ENCODE results near the gene SLC5A9. TPM values are rescaled to one million over a fixed set of nuclear protein-coding genes. Genes with fewer than 3 reads are reported as not detected.

The SLC5A9 gene
- total and polyA plus RNA-seq, 2 of the 13 experiments (the other 11 are each of a cell fraction or from before 2014, with no cell fraction given), result 42.0 to 65.0 TPM

- Histone ChIP-seq H3K9ac (ENCODE audit: insufficient read depth, low read depth, low read length) (peak overlapping the region; percentile 83), H3K36me3 (replicated peaks in 1 of 2; ENCODE audit: control insufficient read depth in 1 of 2, insufficient read depth in 2 of 2, low read length in 2 of 2) (peaks cover 1 to 16% of the 10 kb centered on the region in 2 experiments; a peak in 4 of 5 replicates), H4K20me1 (ENCODE audit: insufficient read depth, low read length) (no peaks in the 10 kb centered on the region), H3K4me3 (replicated peaks in 1 of 3; ENCODE audit: insufficient read depth in 1 of 3, low read depth in 2 of 3, low read length in 3 of 3) (peak overlapping the region; percentile 52 to 79 (median 61)), H3K27me3 (ENCODE audit: control insufficient read depth in 1 of 2, insufficient read depth in 2 of 2, low read length in 2 of 2) (no peaks in the 10 kb centered on the region), H3K27ac (ENCODE audit: extremely low read length, insufficient read depth, low read length) (peak overlapping the region; percentile 94), H3K4me2 (ENCODE audit: low read depth, low read length) (peak overlapping the region; percentile 97), H3K4me1 (ENCODE audit: insufficient read depth, low read length) (peaks cover 67% of the 10 kb centered on the region), H2AFZ (ENCODE audit: low read length) (no peak overlapping the region), H3K9me3 (ENCODE audit: low read length) (no peaks in the 10 kb centered on the region), H3K79me2 (ENCODE audit: insufficient read depth, low read length) (peaks cover 14% of the 10 kb centered on the region)
- FAIRE-seq, result no peak
- in situ Hi-C loops (cut with HindIII; ENCODE audit: extremely low pct_ligation_motif_present, low pct_unique_long_range_greater_than_20kb), result no loop called here
- WGBS (ENCODE audit: low lambda C conversion rate), result 35% methylated on average over 7 of the region's 7 CpGs
- ATAC-seq, result peak; percentile 13
- intact Hi-C loops (cut with micrococcal nuclease; ENCODE audit: unreplicated experiment), result no loop called here
- peak; percentile 52 for DNase-seq (ENCODE audit: low spot score)
- POLR2A ChIA-PET, result interaction anchor here (1.1 to 1.7 kb wide), 3 partner anchors 7 to 62 kb away, joined by 5 to 13 read pairs (median 6); no protein-coding TSS in a partner anchor
- CTCF ChIA-PET (ENCODE audit: low intra/inter-chr PET ratio, low total read pairs), result no interaction called here
- BruUV-seq (replicated peaks), result no TSS peak
- no peak for TF ChIP-seq ZNF430 (CRISPR knock-in tag; IDR thresholded peaks at IDR 0.05)
- TF ChIP-seq ZNF350 (CRISPR knock-in tag; IDR thresholded peaks at IDR 0.05; ENCODE audit: borderline replicate concordance, low read depth), result no peak
- TF ChIP-seq ZNF674 (CRISPR knock-in tag; IDR thresholded peaks at IDR 0.05; ENCODE audit: low read depth), result no peak
- TF ChIP-seq ZNF773 (CRISPR knock-in tag; IDR thresholded peaks at IDR 0.05; ENCODE audit: borderline replicate concordance), result no peak
- no peak for TF ChIP-seq ZNF776 (CRISPR knock-in tag; IDR thresholded peaks at IDR 0.05)
- no peak for TF ChIP-seq TARDBP (CRISPR knock-in tag; IDR thresholded peaks at IDR 0.05)
- TF ChIP-seq TFAP4 (IDR thresholded peaks at IDR 0.05; ENCODE audit: borderline replicate concordance, low read depth), result peak; percentile 35; the same call in 1 of the 2 replicates
- TF ChIP-seq, protein P1, sequence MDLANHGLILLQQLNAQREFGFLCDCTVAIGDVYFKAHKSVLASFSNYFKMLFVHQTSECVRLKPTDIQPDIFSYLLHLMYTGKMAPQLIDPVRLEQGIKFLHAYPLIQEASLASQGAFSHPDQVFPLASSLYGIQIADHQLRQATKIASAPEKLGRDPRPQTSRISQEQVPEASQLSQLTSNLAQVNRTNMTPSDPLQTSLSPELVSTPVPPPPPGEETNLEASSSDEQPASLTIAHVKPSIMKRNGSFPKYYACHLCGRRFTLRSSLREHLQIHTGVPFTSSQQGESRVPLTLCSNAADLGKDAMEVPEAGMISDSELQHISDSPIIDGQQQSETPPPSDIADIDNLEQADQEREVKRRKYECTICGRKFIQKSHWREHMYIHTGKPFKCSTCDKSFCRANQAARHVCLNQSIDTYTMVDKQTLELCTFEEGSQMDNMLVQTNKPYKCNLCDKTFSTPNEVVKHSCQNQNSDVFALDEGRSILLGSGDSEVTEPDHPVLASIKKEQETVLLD (CRISPR knock-in tag; IDR thresholded peaks at IDR 0.05; ENCODE audit: low read depth), result no peak
- no peak for TF ChIP-seq ZNF777 (CRISPR knock-in tag; IDR thresholded peaks at IDR 0.05)
- no peak for TF ChIP-seq SATB2 (CRISPR knock-in tag; IDR thresholded peaks at IDR 0.05)
- no peak for TF ChIP-seq ZSCAN21 (CRISPR knock-in tag; IDR thresholded peaks at IDR 0.05; ENCODE audit: borderline replicate concordance)
- no peak for TF ChIP-seq SETDB1 (CRISPR knock-in tag; IDR thresholded peaks at IDR 0.05; ENCODE audit: borderline replicate concordance)
- no peak for TF ChIP-seq PPARG (CRISPR knock-in tag; conservative IDR thresholded peaks at IDR 0.05)
- TF ChIP-seq GTF3A (CRISPR knock-in tag; conservative IDR thresholded peaks at IDR 0.05), result no peak
- no peak for TF ChIP-seq NFRKB (IDR thresholded peaks at IDR 0.05)
- TF ChIP-seq ZNF629 (CRISPR knock-in tag; conservative IDR thresholded peaks at IDR 0.05), result peak; percentile 96
- TF ChIP-seq ZNF782 (CRISPR knock-in tag; IDR thresholded peaks at IDR 0.05; ENCODE audit: borderline replicate concordance), result 0 out of 2 replicates have a peak, but pooled peaks have one; percentile 32
- TF ChIP-seq KLF15 (CRISPR knock-in tag; IDR thresholded peaks at IDR 0.05; ENCODE audit: borderline replicate concordance), result no peak
- TF ChIP-seq ZFYVE20 (CRISPR knock-in tag; IDR thresholded peaks at IDR 0.05; ENCODE audit: borderline replicate concordance, low read depth), result no peak
- TF ChIP-seq LCORL (IDR thresholded peaks at IDR 0.05), result no peak
- TF ChIP-seq LCORL (CRISPR knock-in tag; IDR thresholded peaks at IDR 0.05), result no peak
- no peak for TF ChIP-seq WIZ (CRISPR knock-in tag; IDR thresholded peaks at IDR 0.05)
- TF ChIP-seq, protein P2, sequence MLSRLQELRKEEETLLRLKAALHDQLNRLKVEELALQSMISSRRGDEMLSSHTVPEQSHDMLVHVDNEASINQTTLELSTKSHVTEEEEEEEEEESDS (CRISPR knock-in tag; IDR thresholded peaks at IDR 0.05; ENCODE audit: borderline replicate concordance), result no peak
- no peak for TF ChIP-seq KLF6 (CRISPR knock-in tag; IDR thresholded peaks at IDR 0.05)
- TF ChIP-seq SNAPC2 (CRISPR knock-in tag; IDR thresholded peaks at IDR 0.05), result no peak
These were observed 1.1 kb downstream of the SLC5A9 start for GRCh38 chr1:48223366-48224240.
